ENCODE measurements around the gene MTARC1.

Gene MTARC1

DNA sequence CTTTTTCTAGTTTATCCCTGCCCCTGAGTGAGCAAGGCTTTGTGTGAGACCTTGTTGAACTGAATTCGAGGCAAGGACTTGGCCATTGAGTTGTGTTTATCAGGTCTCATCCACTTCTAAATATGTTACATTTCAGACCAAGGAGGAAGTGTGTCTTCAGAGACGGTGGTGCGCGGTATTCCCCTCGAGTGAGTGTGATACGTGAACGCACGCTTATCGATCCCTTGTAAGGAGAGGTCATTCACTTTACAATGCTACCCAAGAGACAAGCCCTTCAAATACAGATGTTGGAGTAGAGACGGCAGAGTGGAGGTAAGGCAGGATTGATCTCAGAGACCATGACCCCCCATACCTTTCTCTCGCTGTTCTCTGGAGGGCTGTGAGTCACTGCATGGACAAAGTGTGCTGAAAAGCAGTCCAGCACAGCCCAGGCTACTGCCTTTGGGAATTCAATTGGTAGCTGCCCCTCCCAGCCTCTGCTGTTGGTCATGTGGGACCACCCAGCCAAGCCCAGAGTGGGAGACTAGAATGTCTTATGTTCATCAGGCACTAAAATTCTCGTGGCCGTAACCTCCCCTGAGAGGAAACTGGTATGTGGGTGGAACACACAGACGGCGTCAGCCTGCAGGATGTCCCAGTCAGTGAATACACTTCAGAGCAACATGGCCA is 16.3 kb upstream of the MTARC1 start:
- no peak for DNase-seq

DNA sequence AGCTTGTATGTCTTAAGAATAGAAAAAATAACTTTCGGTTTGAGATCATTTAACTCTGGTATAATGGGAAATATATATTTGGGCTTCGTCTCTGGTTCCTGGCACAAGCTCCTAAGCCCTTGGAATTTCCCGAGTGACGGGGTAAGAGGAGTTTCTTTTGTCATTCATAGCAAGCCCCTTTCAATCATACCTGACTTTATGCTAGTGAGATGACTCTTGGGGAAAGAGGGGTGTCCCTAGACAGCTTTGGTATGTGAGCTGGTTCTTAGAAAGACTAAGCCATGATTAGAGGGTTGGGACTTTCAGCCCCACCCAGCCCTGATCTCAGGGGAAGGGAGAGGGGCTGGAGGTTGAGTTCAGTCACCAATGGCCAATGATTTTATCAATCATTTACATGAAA is 13.9 kb upstream of the MTARC1 start:
- no peak for DNase-seq

DNA sequence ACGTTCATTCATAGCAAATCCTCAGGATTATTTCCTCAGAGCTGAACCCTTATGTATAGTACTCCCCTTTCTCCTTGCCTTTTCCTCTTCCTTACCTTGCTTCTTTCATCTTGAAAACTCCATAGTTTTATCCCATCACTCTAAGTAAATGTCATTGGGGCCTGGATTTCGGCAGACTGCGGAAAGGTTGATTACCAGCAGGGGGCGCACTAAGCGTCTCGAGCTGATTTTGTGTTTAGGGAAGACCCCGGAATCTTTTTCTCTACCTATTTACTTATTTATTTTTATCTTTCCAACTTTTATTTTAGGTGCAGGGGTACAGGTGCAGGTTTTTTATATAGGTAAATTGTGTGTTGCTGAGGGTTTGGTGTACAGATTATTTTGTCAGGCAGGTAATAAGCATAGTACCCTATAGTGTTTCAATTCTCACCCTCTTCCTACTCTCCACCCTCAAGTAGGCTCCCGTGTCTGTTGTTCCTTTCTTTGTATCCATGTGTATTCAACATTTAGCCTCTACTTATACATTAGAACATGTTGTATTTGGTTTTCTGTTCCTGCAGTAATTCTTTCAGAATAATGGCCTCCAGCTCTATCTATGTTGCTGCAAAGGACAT is 11.4 kb upstream of the MTARC1 start:
- DNase-seq: no peak

GRCh38 chr1:220776254-220776653 is 10.5 kb upstream of the MTARC1 start:
- DNase-seq: no peak

GRCh38 chr1:220776720-220777326 is 9.9 kb upstream of the MTARC1 start:
- peak; percentile 13 for DNase-seq

GRCh38 chr1:220783453-220783852 is 3.3 kb upstream of the MTARC1 start:
- DNase-seq: no peak

GRCh38 chr1:220784751-220785150 is 2.0 kb upstream of the MTARC1 start:
- no peak for DNase-seq

DNA sequence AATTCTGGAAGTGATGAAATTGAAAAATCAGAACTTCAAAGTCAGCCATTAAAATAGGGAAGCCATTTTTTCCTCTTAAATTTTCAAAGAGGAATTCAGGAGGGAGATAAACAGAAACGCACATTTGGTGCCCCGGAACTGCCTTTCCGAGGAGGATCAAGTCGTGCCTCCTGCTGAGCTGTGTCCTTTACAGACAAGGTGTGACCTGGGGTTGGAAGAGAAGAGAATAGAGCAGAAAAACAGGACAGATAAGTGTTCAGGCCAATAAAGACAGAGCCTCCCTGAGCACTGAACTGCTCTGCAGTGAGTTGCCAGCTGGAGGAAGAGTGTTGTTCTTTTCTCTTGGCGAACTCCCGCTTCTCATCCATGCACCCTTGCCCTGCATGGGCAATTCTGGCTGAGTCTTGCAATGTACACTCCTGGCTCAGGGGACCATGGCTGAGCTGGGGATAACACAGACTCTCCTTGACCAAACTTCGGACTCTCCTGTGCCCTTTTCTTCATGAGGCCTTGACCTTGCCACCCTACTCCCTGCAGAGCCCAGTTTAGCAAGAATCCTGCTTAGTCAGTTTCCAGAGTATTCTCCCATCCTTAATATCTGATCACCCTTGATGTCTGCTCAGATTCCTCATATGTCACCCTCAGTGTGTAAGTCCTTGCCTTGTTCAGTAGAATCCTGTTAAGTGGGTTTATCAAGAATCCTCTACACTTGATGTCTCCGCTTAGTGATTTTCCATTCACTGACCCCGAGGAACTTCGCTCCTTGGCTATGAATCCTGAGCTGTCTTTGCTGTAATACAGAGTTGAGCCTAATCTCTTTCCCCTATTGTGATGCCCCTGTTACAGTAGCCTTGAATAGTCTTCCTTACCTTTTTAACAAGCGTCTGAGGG is 1.3 kb upstream of the MTARC1 start:
- no peak for DNase-seq

DNA sequence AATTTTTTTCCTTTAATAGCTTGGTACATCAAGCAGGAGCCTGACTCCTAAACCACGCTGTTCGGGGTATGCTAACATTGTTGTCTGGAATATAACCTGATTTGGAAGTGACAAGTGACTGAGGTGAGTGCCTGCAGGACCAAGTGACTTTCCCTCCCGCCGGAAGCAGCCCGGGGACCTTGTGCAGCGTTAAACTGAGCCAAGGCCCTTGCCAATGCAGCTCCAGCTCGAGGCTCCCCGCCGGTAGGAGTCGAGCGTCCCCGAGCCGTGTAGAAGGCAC is 716 bp upstream of the MTARC1 start:
- no peak for DNase-seq

DNA sequence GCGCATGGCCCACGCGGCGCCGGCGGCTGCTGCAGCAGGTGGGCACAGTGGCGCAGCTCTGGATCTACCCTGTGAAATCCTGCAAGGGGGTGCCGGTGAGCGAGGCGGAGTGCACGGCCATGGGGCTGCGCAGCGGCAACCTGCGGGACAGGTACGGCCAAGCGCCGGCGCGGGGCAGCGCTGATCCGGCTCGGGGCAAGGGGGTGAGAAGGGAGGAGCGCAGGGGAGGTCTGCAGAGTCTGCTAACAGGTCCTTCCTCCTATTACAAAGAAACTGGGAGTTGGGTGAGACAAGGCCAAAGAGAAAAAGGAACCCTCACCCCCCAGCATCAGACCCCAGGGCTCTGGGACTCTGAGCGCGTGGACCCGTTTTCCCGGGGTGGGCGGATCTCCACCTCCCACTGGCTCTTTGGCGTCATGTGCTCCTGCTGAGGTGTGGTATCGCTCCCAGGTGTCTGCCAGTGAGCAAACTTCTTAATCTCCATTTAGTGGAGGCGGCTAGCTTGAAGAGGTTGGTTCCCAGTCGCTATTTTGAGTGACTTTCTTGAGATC is 431 bp downstream of the MTARC1 start:
- peak; percentile 12 for DNase-seq

DNA sequence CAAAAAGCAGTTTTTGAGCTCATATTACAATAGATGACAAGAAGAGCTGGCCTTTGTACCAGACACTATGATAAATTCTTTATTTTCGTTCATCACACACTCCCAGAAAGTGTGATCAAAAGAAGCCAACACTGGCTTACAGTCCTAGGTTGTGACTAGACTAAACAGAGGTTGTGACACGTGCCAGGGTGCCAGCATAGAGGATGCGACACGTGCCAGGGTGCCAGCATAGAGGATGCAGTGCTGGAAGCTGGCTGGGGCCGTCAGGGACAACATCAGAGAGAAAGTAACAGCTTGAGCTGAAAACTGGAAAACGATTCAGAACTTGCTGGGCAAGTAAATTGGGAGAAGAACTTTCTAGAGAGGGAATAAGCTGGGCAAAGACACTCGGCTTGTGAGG is 2.2 kb downstream of the MTARC1 start:
- DNase-seq: no peak

GRCh38 chr1:220789532-220790147 is 2.9 kb downstream of the MTARC1 start:
- DNase-seq: no peak

GRCh38 chr1:220791285-220791684 is 4.6 kb downstream of the MTARC1 start:
- DNase-seq: no peak

GRCh38 chr1:220791956-220792355 is 5.2 kb downstream of the MTARC1 start:
- DNase-seq: no peak

DNA sequence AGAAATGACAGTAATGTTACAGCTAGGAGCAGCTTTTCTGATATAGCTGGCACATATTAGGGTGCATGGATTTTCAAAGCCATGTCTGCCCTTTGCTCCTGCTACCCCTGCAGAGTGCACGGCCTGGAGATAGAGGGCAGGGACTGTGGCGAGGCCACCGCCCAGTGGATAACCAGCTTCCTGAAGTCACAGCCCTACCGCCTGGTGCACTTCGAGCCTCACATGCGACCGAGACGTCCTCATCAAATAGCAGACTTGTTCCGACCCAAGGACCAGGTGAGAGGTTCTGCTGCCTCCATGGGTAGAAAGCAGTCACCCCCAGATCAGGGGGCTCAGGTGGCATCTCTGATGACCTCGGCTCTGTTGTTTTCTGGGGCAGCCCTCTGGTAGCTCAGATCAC is 9.8 kb downstream of the MTARC1 start:
- no peak for DNase-seq

- no peak for DNase-seq
Observed at GRCh38 chr1:220797044-220797443, 10.3 kb downstream of the MTARC1 start.

GRCh38 chr1:220797553-220797952 is 10.8 kb downstream of the MTARC1 start:
- DNase-seq: no peak

GRCh38 chr1:220798338-220798737 is 11.6 kb downstream of the MTARC1 start:
- DNase-seq: no peak

- DNase-seq: no peak
Observed at GRCh38 chr1:220800262-220800661, 13.5 kb downstream of the MTARC1 start.

DNA sequence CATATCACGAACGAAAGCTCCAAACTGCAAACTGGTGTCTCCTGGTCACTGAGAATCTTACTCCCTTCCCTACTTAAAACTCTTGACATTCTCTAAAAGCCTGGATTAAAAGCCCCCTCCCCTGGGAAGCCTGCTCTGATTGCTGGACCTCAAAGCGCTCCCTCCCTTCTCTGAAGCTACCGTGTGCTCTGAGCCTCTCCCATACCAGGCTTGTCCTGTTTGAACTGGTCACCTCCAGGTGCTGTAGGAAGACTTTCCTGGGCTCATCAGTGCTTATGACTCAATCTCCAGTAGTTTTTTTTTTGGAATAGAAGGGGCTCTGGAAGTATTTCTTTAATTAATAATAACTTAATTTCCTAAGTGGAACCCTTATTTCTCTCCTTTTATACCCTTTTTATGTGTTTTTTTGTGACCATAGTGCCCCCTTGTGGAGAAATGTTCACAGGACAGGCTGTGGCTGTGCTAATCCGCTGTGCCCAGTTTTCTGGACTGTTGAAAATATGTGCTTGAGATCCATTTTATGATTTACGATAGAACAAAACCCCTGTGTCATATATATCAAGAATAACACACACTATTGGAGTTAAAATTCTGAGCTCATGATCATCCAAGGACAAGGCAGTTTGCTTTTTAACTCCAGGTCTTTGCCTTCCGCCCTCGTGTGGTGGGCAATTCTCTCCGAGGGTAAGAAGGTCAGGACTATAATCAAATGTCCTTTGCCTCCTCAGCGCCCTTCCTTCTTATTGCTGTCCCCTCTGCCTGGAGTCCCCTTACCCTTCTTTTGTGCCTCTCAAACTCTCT is 16.9 kb downstream of the MTARC1 start:
- no peak for DNase-seq

GRCh38 chr1:220804202-220804586 is 17.5 kb downstream of the MTARC1 start:
- DNase-seq: no peak

DNA sequence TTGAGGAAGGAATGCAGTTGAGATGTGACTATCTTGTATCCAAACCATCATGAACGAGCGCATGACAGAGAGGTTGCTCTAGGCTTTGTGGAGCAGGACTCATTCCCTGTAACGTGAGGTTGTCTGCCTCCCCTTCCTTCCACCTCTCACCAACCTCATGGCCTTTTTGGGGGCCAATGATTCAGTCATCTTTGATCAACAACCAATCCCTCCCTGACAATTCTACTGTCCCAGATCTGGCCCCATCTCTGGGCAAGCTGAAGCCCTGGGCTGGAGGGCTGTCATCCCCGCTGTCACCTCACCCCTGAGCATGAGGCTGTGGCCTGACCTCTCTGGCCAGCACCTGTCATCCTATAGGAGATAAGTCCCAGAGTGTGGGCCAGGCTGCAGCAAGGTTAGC is 19.7 kb downstream of the MTARC1 start:
- no peak for DNase-seq
